Measurements from ENCODE around the gene CPSF7.

GRCh38 chr11:61414547-61414946, 15.2 kb downstream of the CPSF7 start:
- TF ChIP-seq YY1 (IDR thresholded peaks at IDR 0.05; ENCODE audit: low read depth) (no peak), EP300 (IDR thresholded peaks at IDR 0.05; ENCODE audit: borderline replicate concordance) (no peak), EGR1 (IDR thresholded peaks at IDR 0.05) (no peak), NFIC (IDR thresholded peaks at IDR 0.05) (no peak), USF1 (IDR thresholded peaks at IDR 0.05) (no peak), CEBPB (IDR thresholded peaks at IDR 0.05) (no peak), RAD21 (IDR thresholded peaks at IDR 0.05; ENCODE audit: low read depth) (no peak), FOXM1 (IDR thresholded peaks at IDR 0.05; ENCODE audit: borderline replicate concordance, low read depth) (no peak), MAX (IDR thresholded peaks at IDR 0.05) (no peak), CREB1 (IDR thresholded peaks at IDR 0.05; ENCODE audit: low read depth) (no peak), REST (IDR thresholded peaks at IDR 0.05; ENCODE audit: low read depth) (no peak), TAF1 (IDR thresholded peaks at IDR 0.05; ENCODE audit: low read depth) (no peak), TCF12 (IDR thresholded peaks at IDR 0.05; ENCODE audit: low read depth) (no peak)
